ENCODE results near the gene CCDC171. TPM values are rescaled to one million over a fixed set of nuclear protein-coding genes. Genes with fewer than 3 reads are reported as not detected.

The CCDC171 gene
- total and polyA plus RNA-seq, 2 experiments from 2014 or later = 4.4 to 5.1 TPM

GRCh38 chr9:15915711-15916110, 362.9 kb downstream of the CCDC171 start:
- H3K4me1 Mint-ChIP-seq = no peaks in the 10 kb centered on the region
- H3K4me2 ChIP-seq = no peak overlapping the region
- TF ChIP-seq JUNB (IDR thresholded peaks at IDR 0.05; ENCODE audit: unreplicated experiment) = no peak
- TF ChIP-seq EZH2 (IDR thresholded peaks at IDR 0.05; ENCODE audit: low read depth, unreplicated experiment) = no peak
- TF ChIP-seq ZNF114 (CRISPR knock-in tag; IDR thresholded peaks at IDR 0.05) = no peak
- no peak for TF ChIP-seq CREB1 (CRISPR knock-in tag; IDR thresholded peaks at IDR 0.05; ENCODE audit: low read depth)
- TF ChIP-seq POLR2AphosphoS5 (IDR thresholded peaks at IDR 0.05; ENCODE audit: low read depth) = no peak
- TF ChIP-seq ZNF462 (CRISPR knock-in tag; IDR thresholded peaks at IDR 0.05) = no peak
- no peak for TF ChIP-seq NANOG (IDR thresholded peaks at IDR 0.05; ENCODE audit: borderline replicate concordance)
- TF ChIP-seq EZH2phosphoT487 (IDR thresholded peaks at IDR 0.05; ENCODE audit: unreplicated experiment) = no peak
- no peak for TF ChIP-seq CTCF (conservative IDR thresholded peaks at IDR 0.05; ENCODE audit: low read depth in 2 of 2)
- no peak for TF ChIP-seq ETS1 (IDR thresholded peaks at IDR 0.05)
- TF ChIP-seq STAT1 (IDR thresholded peaks at IDR 0.05; ENCODE audit: unreplicated experiment) = no peak
- TF ChIP-seq ZNF331 (CRISPR knock-in tag; IDR thresholded peaks at IDR 0.05; ENCODE audit: low read depth) = no peak
- ATAC-seq = no peak
- H3K27me3 ChIP-seq (ENCODE audit: insufficient read depth) = no peaks in the 10 kb centered on the region
- H4K20me1 ChIP-seq (replicated peaks; ENCODE audit: insufficient read depth) = no peaks in the 10 kb centered on the region
- H3K9me2 ChIP-seq (ENCODE audit: insufficient read depth) = no peaks in the 10 kb centered on the region
- no peak overlapping the region for H2AFZ ChIP-seq
- no peaks in the 10 kb centered on the region for H3K36me3 ChIP-seq (ENCODE audit: insufficient read depth)
- no peaks in the 10 kb centered on the region for H3K4me1 ChIP-seq (ENCODE audit: insufficient read depth)
- no peaks in the 10 kb centered on the region for H3K79me2 ChIP-seq (replicated peaks; ENCODE audit: insufficient read depth)
- no peaks in the 10 kb centered on the region for H3K27me3 Mint-ChIP-seq (ENCODE audit: insufficient read depth, low read depth, poor library complexity)
- H3K36me3 Mint-ChIP-seq (ENCODE audit: low read depth) = no peaks in the 10 kb centered on the region
- DNase-seq (ENCODE audit: low spot score) = no peak
- H3K4me3 ChIP-seq = no peak overlapping the region
- peaks cover 12% of the 10 kb centered on the region; the same call in 2 of the 3 replicates for H3K9me3 Mint-ChIP-seq
- H3K27ac Mint-ChIP-seq = no peak overlapping the region
- H3F3A ChIP-seq (replicated peaks; ENCODE audit: low read depth) = no peaks in the 10 kb centered on the region
- H3K27ac ChIP-seq (ENCODE audit: low read depth) = no peak overlapping the region
- no peak overlapping the region for H3K4me3 Mint-ChIP-seq

Measured in GM23338 (cell line).